OCI-LY1 (cell line): ENCODE data around the gene DNAJB11.
A peak's percentile ranks its signal among the peaks of the same experiment; 100 is the strongest.

Experiments
- H2AFZ ChIP-seq: fragments of 200-600 bp; sonication (generic), shearing (Covaris generic); 2 replicates; pipeline ENCODE4 v1.6.0; 2014; ENCODE audit warnings: antibody characterized with exemption, mild to moderate bottlenecking, low read length
- H3F3A ChIP-seq: fragments of 200-600 bp; sonication (generic), shearing (Covaris generic); 2 replicates; pipeline ENCODE4 v1.6.0; 2014; ENCODE audit warnings: mild to moderate bottlenecking, antibody characterized with exemption, low read length, moderate library complexity; ENCODE audit not compliant: insufficient read depth
- H3K27ac ChIP-seq: fragments of 200-600 bp; sonication (generic); 2 replicates; pipeline ENCODE4 v1.5.1; 2014; ENCODE audit warnings: low read length, mixed run types, mild to moderate bottlenecking, low read depth; ENCODE audit not compliant: poor library complexity, severe bottlenecking
- H3K27me3 ChIP-seq: fragments of 200-600 bp; sonication (generic); 2 replicates; pipeline ENCODE4 v1.6.0; 2014; ENCODE audit warnings: antibody characterized with exemption, mild to moderate bottlenecking, low read length, moderate library complexity; ENCODE audit not compliant: insufficient read depth
- H3K36me3 ChIP-seq: fragments of 200-600 bp; sonication (generic); 2 replicates; pipeline ENCODE4 v1.6.1; 2014; ENCODE audit warnings: mild to moderate bottlenecking, antibody characterized with exemption, low read length, moderate library complexity, mixed read lengths; ENCODE audit not compliant: insufficient read depth
- H3K4me1 ChIP-seq: fragments of 200-600 bp; sonication (generic); 2 replicates; pipeline ENCODE4 v1.5.1; 2014; ENCODE audit warnings: mild to moderate bottlenecking, low read length, moderate library complexity; ENCODE audit not compliant: insufficient read depth, severe bottlenecking
- H3K4me2 ChIP-seq: fragments of 200-600 bp; sonication (generic), shearing (Covaris generic); 2 replicates; pipeline ENCODE4 v1.6.1; 2014; ENCODE audit warnings: low read length
- H3K4me3 ChIP-seq: fragments of 200-600 bp; sonication (generic); 2 replicates; pipeline ENCODE4 v1.5.1; 2014; ENCODE audit warnings: low read length, low read depth, mild to moderate bottlenecking, mixed read lengths; ENCODE audit not compliant: poor library complexity, severe bottlenecking
- H3K79me2 ChIP-seq: fragments of 200-600 bp; shearing (Covaris generic); 2 replicates; pipeline ENCODE4 v1.6.1; 2016; ENCODE audit warnings: mixed run types, low read length, mixed read lengths; ENCODE audit not compliant: insufficient read depth
- H3K9ac ChIP-seq: fragments of 200-600 bp; sonication (generic), shearing (Covaris generic); 2 replicates; pipeline ENCODE4 v1.6.1; 2014; ENCODE audit warnings: mild to moderate bottlenecking, low read length, mixed read lengths
- H3K9me2 ChIP-seq: fragments of 200-600 bp; sonication (generic), shearing (Covaris generic); 2 replicates; pipeline ENCODE4 v1.6.1; 2014; ENCODE audit warnings: low read depth, mild to moderate bottlenecking, low read length, mixed read lengths
- H3K9me3 ChIP-seq: fragments of 200-600 bp; shearing (Covaris generic); 2 replicates; pipeline ENCODE4 v1.6.1; 2014; ENCODE audit warnings: low read length, mixed read lengths
- H4K20me1 ChIP-seq: fragments of 200-600 bp; sonication (generic), shearing (Covaris generic); 2 replicates; pipeline ENCODE4 v1.6.0; 2016; ENCODE audit warnings: mild to moderate bottlenecking, low read length; ENCODE audit not compliant: insufficient read depth
- CTCF ChIP-seq: fragments of 200-600 bp; sonication (generic), shearing (Covaris generic); IDR thresholded peaks from 2 replicates; pipeline ENCODE4 v1.5.1; 2017; ENCODE audit warnings: mild to moderate bottlenecking, antibody characterized with exemption, low read length, moderate library complexity, mixed read lengths
- EZH2 ChIP-seq: fragments of 200-600 bp; sonication (generic), shearing (Covaris generic); IDR thresholded peaks from 2 replicates; pipeline ENCODE4 v1.8.0; 2017; ENCODE audit warnings: borderline replicate concordance, mixed run types, mild to moderate bottlenecking, antibody characterized with exemption, low read length, moderate library complexity, mixed read lengths

DNAJB11 gene

DNA sequence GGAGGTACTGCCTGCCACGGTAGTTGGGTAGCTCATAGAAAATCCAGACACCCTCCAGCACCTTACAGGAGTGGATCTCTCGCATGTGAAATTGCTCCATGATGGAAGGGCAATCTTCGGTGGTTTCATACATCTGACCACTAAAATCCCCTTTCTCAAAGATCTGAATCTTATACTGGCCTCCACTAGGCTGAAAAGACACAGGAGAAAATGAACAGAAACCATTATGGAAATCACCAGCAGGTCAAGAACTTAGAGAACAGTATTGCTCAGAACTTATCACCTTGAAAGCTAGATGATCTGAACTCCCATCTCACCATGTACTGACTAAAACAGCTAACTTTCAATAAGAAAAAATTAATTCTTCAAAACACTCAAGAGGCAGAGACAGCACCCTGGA is 31.7 kb upstream of the DNAJB11 start:
- Histone ChIP-seq H4K20me1 (no peaks in the 10 kb centered on the region), H3K9me2 (no peaks in the 10 kb centered on the region), H3F3A (peaks cover 8% of the 10 kb centered on the region; the same call in 1 of the 2 replicates), H3K27ac (no peak overlapping the region), H3K4me2 (no peak overlapping the region), H3K9me3 (no peaks in the 10 kb centered on the region), H3K4me1 (peaks cover 46% of the 10 kb centered on the region), H3K36me3 (peaks cover 5% of the 10 kb centered on the region; the same call in 1 of the 2 replicates), H3K9ac (no peak overlapping the region), H3K27me3 (no peaks in the 10 kb centered on the region), H3K4me3 (no peak overlapping the region), H2AFZ (no peak overlapping the region), H3K79me2 (no peaks in the 10 kb centered on the region)
- TF ChIP-seq EZH2 = no peak
- no peak for TF ChIP-seq CTCF

DNA sequence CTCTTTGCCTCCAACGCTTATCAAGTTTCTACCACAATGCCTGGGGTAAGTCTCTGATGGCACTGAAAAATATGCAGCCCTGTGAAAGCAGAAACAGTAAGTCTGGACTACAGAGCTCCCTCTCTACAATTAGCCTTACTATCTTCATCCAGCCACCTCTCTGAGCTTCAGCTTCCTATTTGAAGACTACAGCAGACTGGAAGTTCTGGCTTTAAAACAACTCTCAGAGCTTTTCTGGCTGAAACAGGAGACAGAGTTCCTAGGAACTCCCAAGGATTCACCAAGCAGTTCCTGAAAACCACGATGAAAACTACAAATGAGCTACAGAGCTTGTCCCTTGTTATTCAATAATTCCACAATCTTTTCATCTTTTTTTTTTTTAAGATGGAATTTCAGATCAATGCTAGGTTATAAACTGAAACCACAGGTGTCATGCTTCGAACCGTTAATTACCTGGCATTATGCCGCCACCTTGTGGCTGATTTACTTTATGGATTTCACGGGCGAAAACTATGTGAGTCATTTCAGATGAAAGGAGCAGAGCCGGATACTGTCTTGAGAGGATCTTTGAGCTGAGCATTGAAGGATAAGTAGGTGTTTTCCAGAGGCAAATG is 30.2 kb upstream of the DNAJB11 start:
- H3F3A ChIP-seq = no peaks in the 10 kb centered on the region
- H3K36me3 ChIP-seq = peaks cover 5% of the 10 kb centered on the region; the same call in 1 of the 2 replicates
- peaks cover 31% of the 10 kb centered on the region for H3K4me1 ChIP-seq
- no peaks in the 10 kb centered on the region for H4K20me1 ChIP-seq
- no peak overlapping the region; the same call in 1 of the 2 replicates for H2AFZ ChIP-seq
- TF ChIP-seq EZH2 = no peak
- peak; percentile 98 for TF ChIP-seq CTCF
- H3K4me2 ChIP-seq = peak overlapping the region; percentile 19; the same call in 1 of the 2 replicates
- H3K27me3 ChIP-seq = no peaks in the 10 kb centered on the region
- H3K79me2 ChIP-seq = no peaks in the 10 kb centered on the region
- H3K9ac ChIP-seq = peak overlapping the region; percentile 8; the same call in 1 of the 2 replicates
- H3K4me3 ChIP-seq = no peak overlapping the region
- no peaks in the 10 kb centered on the region for H3K9me2 ChIP-seq
- H3K9me3 ChIP-seq = no peaks in the 10 kb centered on the region
- peak overlapping the region; percentile 37 for H3K27ac ChIP-seq

DNA sequence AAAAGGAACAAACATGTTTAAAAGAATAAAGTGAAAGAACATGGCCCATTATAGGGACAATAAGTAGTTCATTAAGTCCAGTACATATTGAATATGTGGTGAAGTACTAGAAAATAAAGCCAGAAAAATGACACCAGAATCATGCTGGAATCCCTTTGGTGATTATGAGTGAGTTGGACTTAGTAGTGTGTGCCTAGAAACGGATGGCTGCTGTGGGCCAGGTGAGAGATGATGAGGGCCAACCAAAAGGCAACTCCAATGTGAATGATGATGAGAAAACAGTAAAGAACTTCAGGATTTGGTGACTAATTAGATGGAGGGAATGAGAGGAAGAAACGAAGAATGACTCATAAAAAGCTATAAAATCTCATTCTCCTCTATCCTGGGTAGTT is 29.7 kb upstream of the DNAJB11 start:
- no peaks in the 10 kb centered on the region for H3K27me3 ChIP-seq
- no peak overlapping the region for H3K4me3 ChIP-seq
- peaks cover 5% of the 10 kb centered on the region; the same call in 1 of the 2 replicates for H3K36me3 ChIP-seq
- H3K4me1 ChIP-seq = peaks cover 26% of the 10 kb centered on the region
- H3F3A ChIP-seq = no peaks in the 10 kb centered on the region
- no peaks in the 10 kb centered on the region for H4K20me1 ChIP-seq
- no peak overlapping the region for H2AFZ ChIP-seq
- H3K9ac ChIP-seq = no peak overlapping the region
- no peak overlapping the region for H3K27ac ChIP-seq
- no peaks in the 10 kb centered on the region for H3K9me3 ChIP-seq
- H3K9me2 ChIP-seq = no peaks in the 10 kb centered on the region
- H3K4me2 ChIP-seq = no peak overlapping the region
- H3K79me2 ChIP-seq = no peaks in the 10 kb centered on the region
- TF ChIP-seq EZH2 (no peak), CTCF (no peak)
